GM19351 (cell line): Measurements from ENCODE around the gene IL10RA.
"Not testable (repeated sequence)": the region's sequence is repeated elsewhere in the genome, so short reads cannot be mapped to it uniquely, and the experiment has no call there.

Experiments
- ATAC-seq: cut with Tn5 transposase; IDR thresholded peaks from one replicate; pipeline ENCODE4 v1.9.1; 2021; ENCODE audit warnings: mild to moderate bottlenecking, moderate library complexity; ENCODE audit not compliant: unreplicated experiment

The IL10RA gene

DNA sequence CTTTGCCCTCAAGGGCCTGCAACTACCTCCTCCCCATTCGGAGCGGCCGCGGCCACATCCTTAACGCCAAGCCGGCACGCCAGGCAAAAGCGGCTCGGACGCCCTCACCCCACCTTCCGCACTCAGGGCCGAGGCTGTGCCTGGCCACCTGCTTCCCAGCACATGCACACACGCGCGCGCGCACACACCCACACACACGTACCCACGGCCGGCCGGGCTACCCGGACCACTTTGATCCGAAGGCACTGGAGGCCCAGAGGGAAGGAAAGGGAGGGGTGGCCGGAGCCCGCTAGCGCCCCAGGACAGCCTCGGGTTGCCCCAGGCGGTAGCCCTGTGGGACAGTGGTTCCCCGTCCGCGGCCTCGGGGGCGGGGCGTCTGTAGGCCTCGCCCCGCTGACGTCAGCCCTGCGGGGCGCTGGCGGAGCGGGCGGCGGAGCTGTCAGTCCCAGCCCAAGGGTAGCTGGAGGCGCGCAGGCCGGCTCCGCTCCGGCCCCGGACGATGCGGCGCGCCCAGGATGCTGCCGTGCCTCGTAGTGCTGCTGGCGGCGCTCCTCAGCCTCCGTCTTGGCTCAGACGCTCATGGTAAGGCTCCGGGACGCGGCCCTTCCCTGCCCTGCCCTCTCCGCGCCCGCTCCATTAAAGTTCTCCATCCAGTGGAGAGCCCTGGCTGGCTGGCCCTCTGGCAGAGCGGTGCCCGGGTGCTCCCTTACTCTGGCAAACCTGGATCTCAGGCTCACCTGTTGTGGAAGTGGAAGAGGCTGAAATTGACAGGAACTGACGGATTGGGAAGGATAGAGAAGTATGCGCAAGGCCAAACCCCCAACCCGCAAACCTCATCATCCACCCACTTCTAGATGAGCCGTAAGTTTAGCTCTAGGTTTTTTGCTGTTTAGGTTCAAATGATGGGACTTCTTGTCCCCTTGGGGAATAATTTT lies at the start of gene IL10RA:
IL10RA (plus strand) TSS at position 442 of the 935 bp plus-strand sequence; CDS start at position 516, 74 bp downstream.
- ATAC-seq = peak; percentile 88

- ATAC-seq = no peak
Measured at GRCh38 chr11:117936973-117937372, 49.2 kb upstream of the IL10RA start.

DNA sequence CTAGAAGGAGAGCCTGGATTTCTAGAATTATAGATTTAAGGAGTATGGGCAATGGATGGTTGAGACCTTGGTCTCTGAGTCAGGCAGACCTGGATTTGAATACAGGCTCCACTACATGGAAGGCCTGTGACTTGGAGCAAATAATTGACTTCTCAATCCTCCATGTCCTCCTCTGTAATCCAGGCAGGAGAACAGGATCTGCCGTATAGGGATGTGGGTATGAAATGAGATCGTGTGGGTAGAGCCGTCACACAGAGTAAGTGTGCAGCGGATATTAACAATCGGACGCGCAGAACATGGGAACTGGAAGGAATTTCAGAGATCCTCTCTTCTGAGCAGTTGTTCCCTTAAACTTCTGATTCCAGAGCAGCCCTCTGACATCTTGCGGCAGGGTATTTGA lies 45.5 kb upstream of the IL10RA start:
- ATAC-seq = no peak

DNA sequence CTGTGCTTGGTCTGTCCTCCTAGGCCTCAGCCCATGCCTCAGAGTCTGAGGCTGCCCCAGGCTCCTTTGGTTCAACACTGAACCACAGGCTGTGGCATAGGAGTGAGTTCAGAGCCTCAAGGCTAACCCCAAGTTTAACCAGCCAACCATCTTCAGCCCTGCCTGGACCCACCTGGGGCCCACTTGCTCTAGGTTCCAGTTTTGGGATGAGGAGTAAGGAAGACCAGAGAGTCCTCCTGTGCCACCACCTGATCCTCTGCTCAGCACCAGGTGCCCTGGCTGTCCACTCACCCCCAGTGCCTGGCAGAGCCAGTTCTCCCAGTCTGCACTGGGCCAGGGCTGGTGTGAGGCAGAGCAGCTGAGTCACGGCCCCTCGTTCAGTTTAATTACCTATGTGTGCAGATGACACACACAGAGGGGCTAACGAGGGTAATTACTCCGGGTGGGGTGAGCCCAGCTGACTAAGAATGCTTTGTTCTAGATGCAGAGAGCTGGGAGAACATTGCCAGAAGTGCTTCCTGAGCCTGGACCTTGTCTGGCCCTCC lies 45.0 kb upstream of the IL10RA start:
- no peak for ATAC-seq

DNA sequence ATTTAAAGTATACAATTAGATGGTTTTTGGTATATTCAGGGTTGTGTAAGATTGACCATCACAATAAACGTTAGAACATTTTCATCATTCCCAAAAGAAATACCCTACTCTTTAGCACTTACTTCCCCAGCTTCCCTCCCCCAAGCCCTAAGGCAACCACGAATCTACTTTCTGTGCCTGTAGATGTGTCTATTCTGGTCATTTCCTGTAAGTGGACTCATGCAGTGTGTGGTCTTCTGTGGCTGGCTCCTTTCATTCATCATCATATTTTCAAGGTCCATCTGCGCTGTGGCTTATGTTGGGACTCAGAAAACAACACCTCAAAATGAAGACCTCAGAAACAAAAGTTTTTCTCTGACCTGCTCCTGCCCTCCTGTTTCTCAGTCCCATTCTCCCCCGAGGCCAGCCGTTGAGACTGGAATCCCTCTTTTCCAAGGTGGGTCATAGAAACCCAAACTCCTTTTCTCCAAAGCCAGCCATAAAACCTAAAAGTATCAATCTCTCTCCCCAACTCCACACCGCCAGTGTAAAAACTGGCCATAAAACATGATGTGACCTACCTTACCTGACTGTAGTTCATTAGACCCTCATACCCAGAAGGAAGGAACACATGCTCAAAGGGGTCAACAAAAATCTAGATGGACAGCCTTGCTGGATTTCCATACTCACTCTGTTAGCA lies 44.1 kb upstream of the IL10RA start:
- ATAC-seq = no peak

- no peak for ATAC-seq
Measured at GRCh38 chr11:117944554-117944953, 41.6 kb upstream of the IL10RA start.

- ATAC-seq = no peak
Measured at GRCh38 chr11:117945047-117945810, 41.0 kb upstream of the IL10RA start.

DNA sequence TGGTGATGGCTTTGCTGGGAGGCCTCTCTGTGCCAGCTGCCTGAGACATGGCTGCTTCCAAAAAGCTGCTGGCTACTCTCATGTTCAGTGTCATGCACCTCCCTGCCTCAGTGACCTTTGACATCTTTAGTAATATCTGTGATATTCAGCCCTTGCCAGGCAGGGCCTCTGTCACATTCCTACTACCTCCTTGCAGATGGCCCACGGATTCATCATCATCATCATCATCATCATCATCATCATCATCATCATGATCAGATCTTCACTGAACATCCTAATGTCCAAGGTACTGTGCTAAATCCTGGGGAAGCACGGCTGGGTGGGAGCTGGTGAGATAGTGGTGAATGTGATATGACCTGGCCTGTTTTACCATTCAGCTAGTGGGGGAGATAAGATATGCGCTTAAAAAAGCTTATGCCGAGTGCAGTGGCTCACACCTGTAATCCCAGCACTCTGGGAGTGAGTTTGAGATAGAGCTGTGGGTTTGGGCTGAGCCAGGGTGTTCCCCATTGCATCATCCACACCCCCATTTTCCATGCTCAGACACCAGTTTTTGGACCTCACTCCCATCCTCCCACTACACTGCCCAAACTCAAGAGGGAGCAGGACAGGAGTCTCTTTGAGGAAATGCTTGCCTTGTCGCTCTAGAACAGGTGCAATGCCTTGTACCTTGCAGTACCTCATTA lies 39.9 kb upstream of the IL10RA start:
- no peak for ATAC-seq

GRCh38 chr11:117946842-117947526 lies 39.2 kb upstream of the IL10RA start:
- ATAC-seq = no peak

DNA sequence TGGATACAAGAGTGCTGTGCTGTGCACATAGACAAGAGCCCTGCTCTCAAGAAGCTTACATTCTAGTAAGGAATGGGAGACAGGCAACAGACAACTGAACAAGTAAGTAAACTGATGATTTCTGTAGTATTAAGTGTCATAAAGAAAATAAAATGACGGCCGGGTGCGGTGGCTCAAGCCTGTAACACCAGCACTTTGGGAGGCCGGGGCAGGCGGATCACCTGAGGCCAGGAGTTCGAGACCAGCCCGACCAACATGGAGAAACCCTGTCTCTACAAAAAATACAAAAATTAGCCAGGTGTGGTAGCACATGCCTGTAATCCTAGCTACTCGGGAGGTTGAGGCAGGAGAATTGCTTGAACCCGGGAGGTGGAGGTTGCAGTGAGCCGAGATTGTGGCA lies 38.4 kb upstream of the IL10RA start:
- not testable (repeated sequence) for ATAC-seq

GRCh38 chr11:117948466-117948865 lies 37.7 kb upstream of the IL10RA start:
- not testable (repeated sequence) for ATAC-seq

- ATAC-seq = no peak
Measured at GRCh38 chr11:117949062-117949461, 37.1 kb upstream of the IL10RA start.

GRCh38 chr11:117950301-117950700 lies 35.9 kb upstream of the IL10RA start:
- ATAC-seq = peak; percentile 51

GRCh38 chr11:117950993-117951961 lies 34.9 kb upstream of the IL10RA start:
- ATAC-seq = no peak

DNA sequence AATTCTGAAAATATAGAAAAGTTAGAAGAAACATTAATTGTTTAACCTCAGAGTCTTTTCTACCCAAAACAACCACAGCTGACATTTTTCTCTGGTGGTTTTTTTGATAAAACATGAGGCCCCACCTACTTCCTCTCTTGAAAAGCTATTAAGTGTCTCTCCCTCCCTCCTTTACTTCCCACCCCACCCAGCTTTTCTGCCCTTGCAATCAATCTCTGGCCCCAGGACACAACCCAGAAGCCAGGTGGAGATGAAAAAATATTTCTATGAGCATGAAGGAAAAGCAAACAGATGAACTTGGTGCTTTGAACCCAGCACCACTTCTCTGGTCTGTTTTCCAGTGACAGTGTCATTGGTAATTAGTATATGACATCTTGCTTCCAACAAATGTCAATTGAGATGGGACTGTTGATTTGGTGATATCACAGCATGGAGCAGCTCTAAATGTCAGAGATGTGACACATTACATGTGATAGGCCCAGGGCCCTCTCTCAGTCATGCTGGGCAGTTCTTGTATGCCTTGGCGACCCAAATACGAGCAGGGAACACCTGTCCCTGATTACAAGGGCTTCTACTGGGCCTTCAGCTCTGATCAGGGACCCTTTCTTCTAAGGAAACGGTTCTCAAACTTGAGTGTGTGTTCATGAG lies 33.0 kb upstream of the IL10RA start:
- no peak for ATAC-seq

- ATAC-seq = no peak
Measured at GRCh38 chr11:117958949-117959348, 27.2 kb upstream of the IL10RA start.

- ATAC-seq = no peak
Measured at GRCh38 chr11:117959438-117960149, 26.6 kb upstream of the IL10RA start.

GRCh38 chr11:117960406-117960805 lies 25.8 kb upstream of the IL10RA start:
- ATAC-seq = no peak
